Endothelial cell (in vitro differentiated cells): ENCODE measurements around the gene PARP2. TPM values are rescaled to one million over a fixed set of nuclear protein-coding genes. Genes with fewer than 3 reads are reported as not detected.
A peak's percentile ranks its signal among the peaks of the same experiment; 100 is the strongest.
"Not testable (repeated sequence)": the region's sequence is repeated elsewhere in the genome, so short reads cannot be mapped to it uniquely, and the experiment has no call there.

Source experiments
- DNase-seq: peaks from one replicate; pipeline ENCODE4 v3.0.0; 2021; ENCODE audit warnings: low spot score
- H3K27ac Mint-ChIP-seq: one replicate; pipeline ENCODE4 v1.8.0; 2021; ENCODE audit warnings: mixed read lengths, inconsistent platforms; ENCODE audit not compliant: unreplicated experiment
- H3K27me3 Mint-ChIP-seq: one replicate; pipeline ENCODE4 v1.8.0; 2021; ENCODE audit warnings: mild to moderate bottlenecking, moderate library complexity, mixed read lengths, inconsistent platforms; ENCODE audit not compliant: unreplicated experiment
- H3K36me3 Mint-ChIP-seq: one replicate; pipeline ENCODE4 v1.8.0; 2021; ENCODE audit warnings: mild to moderate bottlenecking, low read depth, mixed read lengths, inconsistent platforms; ENCODE audit not compliant: unreplicated experiment
- H3K4me1 Mint-ChIP-seq: one replicate; pipeline ENCODE4 v1.8.0; 2021; ENCODE audit warnings: mild to moderate bottlenecking, mixed read lengths, inconsistent platforms; ENCODE audit not compliant: unreplicated experiment
- H3K4me3 Mint-ChIP-seq: one replicate; pipeline ENCODE4 v1.8.0; 2021; ENCODE audit warnings: mild to moderate bottlenecking, mixed read lengths, inconsistent platforms; ENCODE audit not compliant: unreplicated experiment
- H3K9me3 Mint-ChIP-seq: one replicate; pipeline ENCODE4 v1.8.0; 2021; ENCODE audit warnings: mixed read lengths, inconsistent platforms; ENCODE audit not compliant: unreplicated experiment
- CTCF ChIP-seq: fragments of 200-600 bp; sonication (generic); IDR thresholded peaks from one replicate; pipeline ENCODE4 v1.5.0; 2021; ENCODE audit warnings: antibody characterized with exemption; ENCODE audit not compliant: unreplicated experiment
- total RNA-seq: library from RNA; stranded (reverse); fragmentation: NEBNext Ultra II Directional; extraction: Animal tissue kit (Norgen Biotek cat#: 25700); gene quantifications from one replicate; pipeline ENCODE4 v1.2.1, GENCODE V29; 2021; ENCODE audit not compliant: unreplicated experiment

The PARP2 gene
- total RNA-seq, 1 donor from 2014 or later, result 24.4 TPM

DNA sequence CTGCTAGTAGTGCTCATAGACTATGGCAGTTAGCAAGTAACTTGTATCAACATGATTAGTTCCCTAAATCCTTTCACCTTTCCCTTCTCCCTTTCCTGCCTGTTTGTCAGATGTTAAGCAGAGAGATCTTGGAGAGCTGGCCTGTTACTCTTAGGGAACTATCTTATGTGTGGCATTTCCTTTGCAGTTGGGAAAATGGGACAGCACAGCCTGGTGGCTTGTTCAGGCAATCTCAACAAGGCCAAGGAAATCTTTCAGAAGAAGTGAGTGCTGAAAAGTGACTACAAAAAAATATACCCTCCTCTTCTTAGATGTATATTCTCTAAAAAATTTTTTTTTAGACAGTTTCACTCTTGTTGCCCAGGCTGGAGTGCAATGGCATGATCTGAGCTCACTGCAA, 7.4 kb downstream of the PARP2 start:
- DNase-seq, result no peak
- Mint-ChIP-seq H3K27me3 (peaks cover 3% of the 10 kb centered on the region), H3K27ac (no peak overlapping the region), H3K4me3 (no peak overlapping the region), H3K9me3 (no peaks in the 10 kb centered on the region), H3K4me1 (no peaks in the 10 kb centered on the region), H3K36me3 (peaks cover 36% of the 10 kb centered on the region)
- no peak for TF ChIP-seq CTCF

DNA sequence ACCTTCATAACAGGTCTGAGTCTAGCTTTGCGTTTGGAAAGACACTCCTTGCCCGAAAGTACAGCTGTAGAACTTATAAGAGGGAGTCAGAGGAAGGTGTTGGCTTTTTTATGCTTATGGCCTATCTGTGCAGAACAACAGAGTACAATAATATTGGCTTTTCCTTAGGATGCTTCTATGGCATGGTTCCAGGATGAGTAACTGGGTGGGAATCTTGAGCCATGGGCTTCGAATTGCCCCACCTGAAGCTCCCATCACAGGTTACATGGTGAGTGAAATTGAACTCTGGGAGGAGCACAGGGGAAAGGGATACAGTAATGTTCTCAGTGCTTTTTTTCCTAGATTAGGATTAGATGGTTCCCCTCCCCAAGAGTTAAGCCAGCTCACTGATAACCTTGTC, 13.0 kb downstream of the PARP2 start:
- peak overlapping the region; percentile 23 for H3K4me3 Mint-ChIP-seq
- H3K27me3 Mint-ChIP-seq, result peaks cover 6% of the 10 kb centered on the region
- no peaks in the 10 kb centered on the region for H3K9me3 Mint-ChIP-seq
- peaks cover 17% of the 10 kb centered on the region for H3K4me1 Mint-ChIP-seq
- TF ChIP-seq CTCF, result no peak
- no peak overlapping the region for H3K27ac Mint-ChIP-seq
- peaks cover 55% of the 10 kb centered on the region for H3K36me3 Mint-ChIP-seq
- no peak for DNase-seq

- H3K36me3 Mint-ChIP-seq, result peaks cover 56% of the 10 kb centered on the region
- peaks cover 17% of the 10 kb centered on the region for H3K4me1 Mint-ChIP-seq
- H3K27ac Mint-ChIP-seq, result peak overlapping the region; percentile 72
- DNase-seq, H3K27me3 Mint-ChIP-seq, H3K9me3 Mint-ChIP-seq: not testable (repeated sequence)
- peak overlapping the region; percentile 78 for H3K4me3 Mint-ChIP-seq
Measured at GRCh38 chr14:20358474-20358873, 15.0 kb downstream of the PARP2 start.

DNA sequence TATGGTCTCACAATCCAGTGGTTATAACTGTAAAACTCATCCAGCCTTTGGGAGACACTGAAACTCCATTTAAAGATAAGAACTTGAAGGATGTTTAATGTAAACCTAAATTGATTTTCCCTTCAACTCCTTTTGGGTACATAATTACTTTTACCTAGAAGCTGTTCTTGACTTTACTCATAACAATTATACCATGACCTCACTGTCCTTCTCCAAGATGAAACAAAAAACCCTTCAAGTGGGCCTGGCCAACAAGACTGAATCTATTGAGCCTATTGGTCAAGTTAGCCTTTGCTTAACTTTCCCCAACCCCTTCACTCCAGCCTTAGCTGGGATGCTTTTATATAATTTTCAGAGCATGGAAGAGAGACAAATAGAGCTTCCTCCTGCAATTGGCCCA, 22.5 kb downstream of the PARP2 start:
- no peak for DNase-seq
- H3K4me1 Mint-ChIP-seq, result no peaks in the 10 kb centered on the region
- H3K36me3 Mint-ChIP-seq, result peaks cover 37% of the 10 kb centered on the region
- no peak overlapping the region for H3K27ac Mint-ChIP-seq
- no peak for TF ChIP-seq CTCF
- no peak overlapping the region for H3K4me3 Mint-ChIP-seq
- H3K9me3 Mint-ChIP-seq, result no peaks in the 10 kb centered on the region
- peaks cover 5% of the 10 kb centered on the region for H3K27me3 Mint-ChIP-seq

DNA sequence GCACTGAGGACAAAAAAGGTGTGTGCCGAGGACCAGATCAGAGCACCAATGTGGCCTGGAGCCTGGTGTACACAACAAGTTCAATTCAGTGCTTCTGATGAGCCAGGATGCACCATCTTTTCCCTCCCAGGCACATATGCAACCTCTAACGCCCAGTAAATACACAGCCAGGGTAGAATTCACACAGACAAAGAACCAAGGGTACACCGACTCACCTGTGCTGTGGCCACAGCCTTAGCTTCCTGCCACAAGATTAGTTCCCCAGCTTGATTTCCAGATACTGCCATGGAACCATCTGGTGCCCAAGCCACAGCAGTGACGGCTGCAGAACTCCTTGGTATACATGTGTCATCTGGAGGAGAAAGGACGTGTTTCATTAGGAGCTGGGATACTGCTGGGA, 29.4 kb downstream of the PARP2 start:
- H3K9me3 Mint-ChIP-seq, result no peaks in the 10 kb centered on the region
- H3K4me3 Mint-ChIP-seq, result no peak overlapping the region
- H3K27ac Mint-ChIP-seq, result no peak overlapping the region
- no peaks in the 10 kb centered on the region for H3K4me1 Mint-ChIP-seq
- no peak for DNase-seq
- TF ChIP-seq CTCF, result no peak
- peaks cover 6% of the 10 kb centered on the region for H3K27me3 Mint-ChIP-seq
- peaks cover 77% of the 10 kb centered on the region for H3K36me3 Mint-ChIP-seq

- Mint-ChIP-seq H3K27me3 (peaks cover 3% of the 10 kb centered on the region), H3K36me3 (peaks cover 74% of the 10 kb centered on the region), H3K4me1 (no peaks in the 10 kb centered on the region), H3K27ac (no peak overlapping the region), H3K9me3 (no peaks in the 10 kb centered on the region), H3K4me3 (peak overlapping the region; percentile 71)
- DNase-seq, result no peak
- TF ChIP-seq CTCF, result no peak
Measured at GRCh38 chr14:20375471-20375870, 32.0 kb downstream of the PARP2 start.
